HepG2 (cell line): Measurements from ENCODE around the gene SNF8. TPM values are rescaled to one million over a fixed set of nuclear protein-coding genes. Genes with fewer than 3 reads are reported as not detected.

Experiments
- AHR ChIP-seq: IDR thresholded peaks from 2 replicates; pipeline ENCODE4 v1.6.1; 2018; ENCODE audit warnings: missing genetic modification reagents, missing compliant biosample characterization
- ARNTL ChIP-seq: sonication (generic); formaldehyde crosslinking; IDR thresholded peaks from 2 replicates; pipeline ENCODE4 v1.4.0; 2020; ENCODE audit warnings: mild to moderate bottlenecking, missing genetic modification reagents
- FOXA3 ChIP-seq: IDR thresholded peaks from 2 replicates; pipeline ENCODE4 v1.6.1; 2016; ENCODE audit warnings: missing genetic modification reagents, missing compliant biosample characterization
- HOXA5 ChIP-seq: sonication (generic); formaldehyde crosslinking; IDR thresholded peaks from 2 replicates; pipeline ENCODE4 v1.4.0; 2020; ENCODE audit warnings: missing genetic modification reagents
- RBM39 ChIP-seq: fragments of 200-400 bp; formaldehyde crosslinking; IDR thresholded peaks from one replicate; pipeline ENCODE4 v1.6.1; 2018; ENCODE audit warnings: antibody characterized with exemption, mild to moderate bottlenecking, low read depth, low read length; ENCODE audit not compliant: poor library complexity, severe bottlenecking
- RFXAP ChIP-seq: sonication (generic); formaldehyde crosslinking; IDR thresholded peaks from 2 replicates; pipeline ENCODE4 v1.4.0; 2020; ENCODE audit warnings: missing genetic modification reagents, borderline replicate concordance
- SOX5 ChIP-seq: IDR thresholded peaks from 2 replicates; pipeline ENCODE4 v1.6.1; 2016; ENCODE audit warnings: borderline replicate concordance
- TARDBP ChIP-seq: sonication (generic); formaldehyde crosslinking; IDR thresholded peaks from 2 replicates; pipeline ENCODE4 v1.8.0; 2022; ENCODE audit warnings: mild to moderate bottlenecking, missing genetic modification reagents
- TOPORS ChIP-seq: sonication (generic); formaldehyde crosslinking; IDR thresholded peaks from 2 replicates; pipeline ENCODE4 v1.8.0; 2023; ENCODE audit warnings: mild to moderate bottlenecking, missing genetic modification reagents
- ZNF24 ChIP-seq: fragments of 450-650 bp; IDR thresholded peaks from 2 replicates; pipeline ENCODE4 v1.6.1; 2017; ENCODE audit warnings: antibody characterized with exemption, mild to moderate bottlenecking
- ZNF468 ChIP-seq: sonication (generic); formaldehyde crosslinking; IDR thresholded peaks from 2 replicates; pipeline ENCODE4 v1.8.0; 2022; ENCODE audit warnings: mild to moderate bottlenecking, moderate library complexity, missing genetic modification reagents
- ZNF703 ChIP-seq: sonication (generic); formaldehyde crosslinking; IDR thresholded peaks from 2 replicates; pipeline ENCODE4 v1.5.1; 2020; ENCODE audit warnings: missing genetic modification reagents, mild to moderate bottlenecking, moderate library complexity, borderline replicate concordance
- ZNF766 ChIP-seq: sonication (generic); formaldehyde crosslinking; IDR thresholded peaks from 2 replicates; pipeline ENCODE4 v1.5.0; 2020; ENCODE audit warnings: missing genetic modification reagents, borderline replicate concordance
- ZNF891 ChIP-seq: sonication (generic); formaldehyde crosslinking; IDR thresholded peaks from 2 replicates; pipeline ENCODE4 v1.5.0; 2020; ENCODE audit warnings: mild to moderate bottlenecking, missing genetic modification reagents
- polyA plus RNA-seq, 8 experiments: library from polyadenylated mRNA; depleted of rRNA in 3 of 8; stranded (reverse) in 7 of 8; unstranded in 1 of 8; fragments of >200 nt; fragmentation: Illumina TruSeq in 4 of 8; extraction: Trizol in 4 of 8; gene quantifications; 2 replicates each; pipeline versions ENCODE4 v1.2.1 to v1.2.3, GENCODE V29; 2011 to 2016; ENCODE audit warnings: low read depth in 4 of 8, missing spikeins in 1 of 8, mixed read lengths in 1 of 8; ENCODE audit not compliant: insufficient read depth in 1 of 8
- total RNA-seq, 5 experiments: library from RNA; depleted of rRNA; stranded (reverse); fragments of >200 nt; fragmentation: Illumina TruSeq; extraction: Trizol; gene quantifications; 2 replicates each; pipeline ENCODE4 v1.2.3, GENCODE V29; 2016; ENCODE audit warnings: low read depth in 1 of 5
- TF ChIP-seq, protein P1 (sequence below): sonication (generic); formaldehyde crosslinking; IDR thresholded peaks from 2 replicates; pipeline ENCODE4 v1.5.1; 2020; ENCODE audit warnings: missing genetic modification reagents, mild to moderate bottlenecking, borderline replicate concordance
- TF ChIP-seq, protein P2 (sequence below): sonication (generic); formaldehyde crosslinking; IDR thresholded peaks from 2 replicates; pipeline ENCODE4 v1.4.0; 2020; ENCODE audit warnings: missing genetic modification reagents
- TF ChIP-seq, protein P3 (sequence below): sonication (generic); formaldehyde crosslinking; IDR thresholded peaks from 2 replicates; pipeline ENCODE4 v1.9.0; 2021; ENCODE audit warnings: missing genetic modification reagents, borderline replicate concordance
- TF ChIP-seq, protein P4 (sequence below): sonication (generic); formaldehyde crosslinking; IDR thresholded peaks from 2 replicates; pipeline ENCODE4 v1.8.0; 2022; ENCODE audit warnings: mild to moderate bottlenecking, missing genetic modification reagents; ENCODE audit not compliant: insufficient replicate concordance
- TF ChIP-seq, protein P5 (sequence below): sonication (generic); formaldehyde crosslinking; IDR thresholded peaks from 2 replicates; pipeline ENCODE4 v1.8.0; 2022; ENCODE audit warnings: missing genetic modification reagents, mild to moderate bottlenecking, borderline replicate concordance
- TF ChIP-seq, protein P6 (sequence below): IDR thresholded peaks from 2 replicates; pipeline ENCODE4 v1.6.1; 2016; ENCODE audit warnings: mild to moderate bottlenecking, missing biosample characterization, missing genetic modification reagents

SNF8 gene
- total and polyA plus RNA-seq, 2 of the 13 experiments (the other 11 are each of a cell fraction or from before 2014, with no cell fraction given): 114 to 153 TPM

DNA sequence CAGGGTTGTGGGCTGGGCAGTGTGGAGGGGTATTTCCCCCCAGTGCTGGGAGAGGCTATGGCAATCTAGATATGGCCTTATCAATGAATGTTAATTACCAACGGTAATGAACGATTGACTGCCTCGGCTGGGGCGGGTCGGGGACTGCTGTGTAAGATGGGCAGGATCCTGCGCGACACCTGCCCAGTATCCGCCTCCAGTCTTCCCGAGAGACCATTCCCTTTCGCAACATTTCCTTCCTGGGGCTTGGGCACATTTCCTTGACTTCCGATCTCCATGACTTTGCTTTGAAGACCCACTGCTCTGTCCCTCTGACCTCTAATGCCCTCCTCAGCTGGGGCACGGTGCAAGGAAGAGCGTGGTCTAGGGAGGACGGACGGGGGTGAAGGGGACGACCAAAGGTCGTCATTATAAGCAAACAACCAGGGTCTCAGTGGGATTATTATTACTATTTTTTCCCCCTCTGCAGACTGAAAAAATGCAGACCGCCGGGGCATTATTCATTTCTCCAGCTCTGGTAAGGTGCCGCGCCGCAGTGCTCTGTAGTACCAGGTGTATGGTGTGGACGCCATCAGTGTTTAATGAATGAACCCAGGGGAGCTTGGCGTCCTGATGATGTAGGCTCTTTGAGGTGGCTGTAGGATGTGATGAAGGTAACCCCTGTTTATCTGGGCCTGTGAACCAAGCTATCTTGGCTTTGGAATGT is 51.5 kb downstream of the SNF8 start (continued):
- TF ChIP-seq, protein P1, sequence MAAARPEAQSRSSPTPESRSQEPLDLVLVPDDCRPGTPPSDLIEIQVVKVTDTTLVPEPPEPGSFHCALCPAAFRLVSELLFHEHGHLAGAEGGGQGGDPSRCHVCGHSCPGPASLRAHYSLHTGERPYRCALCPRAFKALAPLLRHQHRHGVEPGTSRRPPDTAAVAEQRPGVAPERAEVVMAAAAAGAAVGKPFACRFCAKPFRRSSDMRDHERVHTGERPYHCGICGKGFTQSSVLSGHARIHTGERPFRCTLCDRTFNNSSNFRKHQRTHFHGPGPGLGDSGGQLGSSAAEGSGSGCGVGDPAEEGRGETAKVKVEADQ (CRISPR knock-in tag): 0 out of 2 replicates have a peak, but pooled peaks have one; percentile 40
- TF ChIP-seq FOXA3 (CRISPR knock-in tag) (no peak), RFXAP (CRISPR knock-in tag) (no peak), ZNF468 (CRISPR knock-in tag) (no peak), AHR (CRISPR knock-in tag) (no peak), ZNF891 (CRISPR knock-in tag) (no peak), ARNTL (peak; percentile 6; the same call in 1 of the 2 replicates), HOXA5 (CRISPR knock-in tag) (no peak), ZNF703 (CRISPR knock-in tag) (no peak), TARDBP (no peak), ZNF24 (no peak), SOX5 (CRISPR knock-in tag) (no peak), TOPORS (CRISPR knock-in tag) (peak; percentile 74; the same call in 1 of the 2 replicates), RBM39 (no peak), ZNF766 (CRISPR knock-in tag) (peak; percentile 43; the same call in 1 of the 2 replicates)
- TF ChIP-seq, protein P2, sequence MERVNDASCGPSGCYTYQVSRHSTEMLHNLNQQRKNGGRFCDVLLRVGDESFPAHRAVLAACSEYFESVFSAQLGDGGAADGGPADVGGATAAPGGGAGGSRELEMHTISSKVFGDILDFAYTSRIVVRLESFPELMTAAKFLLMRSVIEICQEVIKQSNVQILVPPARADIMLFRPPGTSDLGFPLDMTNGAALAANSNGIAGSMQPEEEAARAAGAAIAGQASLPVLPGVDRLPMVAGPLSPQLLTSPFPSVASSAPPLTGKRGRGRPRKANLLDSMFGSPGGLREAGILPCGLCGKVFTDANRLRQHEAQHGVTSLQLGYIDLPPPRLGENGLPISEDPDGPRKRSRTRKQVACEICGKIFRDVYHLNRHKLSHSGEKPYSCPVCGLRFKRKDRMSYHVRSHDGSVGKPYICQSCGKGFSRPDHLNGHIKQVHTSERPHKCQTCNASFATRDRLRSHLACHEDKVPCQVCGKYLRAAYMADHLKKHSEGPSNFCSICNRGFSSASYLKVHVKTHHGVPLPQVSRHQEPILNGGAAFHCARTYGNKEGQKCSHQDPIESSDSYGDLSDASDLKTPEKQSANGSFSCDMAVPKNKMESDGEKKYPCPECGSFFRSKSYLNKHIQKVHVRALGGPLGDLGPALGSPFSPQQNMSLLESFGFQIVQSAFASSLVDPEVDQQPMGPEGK (CRISPR knock-in tag): no peak
- TF ChIP-seq, protein P3, sequence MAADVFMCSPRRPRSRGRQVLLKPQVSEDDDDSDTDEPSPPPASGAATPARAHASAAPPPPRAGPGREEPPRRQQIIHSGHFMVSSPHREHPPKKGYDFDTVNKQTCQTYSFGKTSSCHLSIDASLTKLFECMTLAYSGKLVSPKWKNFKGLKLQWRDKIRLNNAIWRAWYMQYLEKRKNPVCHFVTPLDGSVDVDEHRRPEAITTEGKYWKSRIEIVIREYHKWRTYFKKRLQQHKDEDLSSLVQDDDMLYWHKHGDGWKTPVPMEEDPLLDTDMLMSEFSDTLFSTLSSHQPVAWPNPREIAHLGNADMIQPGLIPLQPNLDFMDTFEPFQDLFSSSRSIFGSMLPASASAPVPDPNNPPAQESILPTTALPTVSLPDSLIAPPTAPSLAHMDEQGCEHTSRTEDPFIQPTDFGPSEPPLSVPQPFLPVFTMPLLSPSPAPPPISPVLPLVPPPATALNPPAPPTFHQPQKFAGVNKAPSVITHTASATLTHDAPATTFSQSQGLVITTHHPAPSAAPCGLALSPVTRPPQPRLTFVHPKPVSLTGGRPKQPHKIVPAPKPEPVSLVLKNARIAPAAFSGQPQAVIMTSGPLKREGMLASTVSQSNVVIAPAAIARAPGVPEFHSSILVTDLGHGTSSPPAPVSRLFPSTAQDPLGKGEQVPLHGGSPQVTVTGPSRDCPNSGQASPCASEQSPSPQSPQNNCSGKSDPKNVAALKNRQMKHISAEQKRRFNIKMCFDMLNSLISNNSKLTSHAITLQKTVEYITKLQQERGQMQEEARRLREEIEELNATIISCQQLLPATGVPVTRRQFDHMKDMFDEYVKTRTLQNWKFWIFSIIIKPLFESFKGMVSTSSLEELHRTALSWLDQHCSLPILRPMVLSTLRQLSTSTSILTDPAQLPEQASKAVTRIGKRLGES (CRISPR knock-in tag): no peak
- TF ChIP-seq, protein P4, sequence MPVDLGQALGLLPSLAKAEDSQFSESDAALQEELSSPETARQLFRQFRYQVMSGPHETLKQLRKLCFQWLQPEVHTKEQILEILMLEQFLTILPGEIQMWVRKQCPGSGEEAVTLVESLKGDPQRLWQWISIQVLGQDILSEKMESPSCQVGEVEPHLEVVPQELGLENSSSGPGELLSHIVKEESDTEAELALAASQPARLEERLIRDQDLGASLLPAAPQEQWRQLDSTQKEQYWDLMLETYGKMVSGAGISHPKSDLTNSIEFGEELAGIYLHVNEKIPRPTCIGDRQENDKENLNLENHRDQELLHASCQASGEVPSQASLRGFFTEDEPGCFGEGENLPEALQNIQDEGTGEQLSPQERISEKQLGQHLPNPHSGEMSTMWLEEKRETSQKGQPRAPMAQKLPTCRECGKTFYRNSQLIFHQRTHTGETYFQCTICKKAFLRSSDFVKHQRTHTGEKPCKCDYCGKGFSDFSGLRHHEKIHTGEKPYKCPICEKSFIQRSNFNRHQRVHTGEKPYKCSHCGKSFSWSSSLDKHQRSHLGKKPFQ (CRISPR knock-in tag): no peak
- TF ChIP-seq, protein P5, sequence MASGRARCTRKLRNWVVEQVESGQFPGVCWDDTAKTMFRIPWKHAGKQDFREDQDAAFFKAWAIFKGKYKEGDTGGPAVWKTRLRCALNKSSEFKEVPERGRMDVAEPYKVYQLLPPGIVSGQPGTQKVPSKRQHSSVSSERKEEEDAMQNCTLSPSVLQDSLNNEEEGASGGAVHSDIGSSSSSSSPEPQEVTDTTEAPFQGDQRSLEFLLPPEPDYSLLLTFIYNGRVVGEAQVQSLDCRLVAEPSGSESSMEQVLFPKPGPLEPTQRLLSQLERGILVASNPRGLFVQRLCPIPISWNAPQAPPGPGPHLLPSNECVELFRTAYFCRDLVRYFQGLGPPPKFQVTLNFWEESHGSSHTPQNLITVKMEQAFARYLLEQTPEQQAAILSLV (CRISPR knock-in tag): no peak; the same call in 1 of the 2 replicates
- TF ChIP-seq, protein P6, sequence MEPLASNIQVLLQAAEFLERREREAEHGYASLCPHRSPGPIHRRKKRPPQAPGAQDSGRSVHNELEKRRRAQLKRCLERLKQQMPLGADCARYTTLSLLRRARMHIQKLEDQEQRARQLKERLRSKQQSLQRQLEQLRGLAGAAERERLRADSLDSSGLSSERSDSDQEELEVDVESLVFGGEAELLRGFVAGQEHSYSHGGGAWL (CRISPR knock-in tag): 0 out of 2 replicates have a peak, but pooled peaks have one; percentile 11
